BJ (cell line): ENCODE data around the gene LEMD2. TPM values are rescaled to one million over a fixed set of nuclear protein-coding genes. Genes with fewer than 3 reads are reported as not detected.

ENCODE experiments used
- CTCF ChIA-PET: fragments of 350-600 bp; formaldehyde crosslinking; extraction: SDS; loops from one replicate; lab custom pipeline; 2021; ENCODE audit warnings: antibody characterized with exemption, inconsistent platforms; lab: Yijun Ruan, JAX
- POLR2A ChIA-PET: fragments of 300-600 bp; sonication (Branson Sonifier 250); formaldehyde crosslinking; extraction: SDS; loops from one replicate; lab custom pipeline; 2021; ENCODE audit warnings: antibody characterized with exemption; lab: Charles Lee
- DNase-seq: peaks from one replicate; pipeline ENCODE4 v3.0.0-alpha.2; 2011; ENCODE audit warnings: low read depth
- H3K27me3 ChIP-seq: 2 replicates; pipeline ENCODE4 v1.6.0; 2011; ENCODE audit warnings: low read length; ENCODE audit not compliant: control insufficient read depth, insufficient read depth
- H3K36me3 ChIP-seq: 2 replicates; pipeline ENCODE4 v1.5.1; 2011; ENCODE audit warnings: low read length; ENCODE audit not compliant: control insufficient read depth, insufficient read depth
- H3K4me3 ChIP-seq: 2 replicates; pipeline ENCODE4 v1.5.1; 2011; ENCODE audit warnings: low read depth, mild to moderate bottlenecking, control low read depth, low read length
- polyA plus RNA-seq: library from polyadenylated mRNA; depleted of rRNA; stranded (reverse); fragments of >200 nt; gene quantifications from 2 replicates; pipeline ENCODE4 v1.2.3, GENCODE V29; 2011
- TF ChIP-seq, protein P1 (sequence below): IDR thresholded peaks from 2 replicates; pipeline ENCODE4 v1.5.1; 2011; ENCODE audit warnings: low read depth, mild to moderate bottlenecking, control low read depth, inconsistent platforms, low read length, moderate library complexity; ENCODE audit not compliant: insufficient read depth

LEMD2 gene
- polyA plus RNA-seq, 1 experiment: 59.8 TPM

DNA sequence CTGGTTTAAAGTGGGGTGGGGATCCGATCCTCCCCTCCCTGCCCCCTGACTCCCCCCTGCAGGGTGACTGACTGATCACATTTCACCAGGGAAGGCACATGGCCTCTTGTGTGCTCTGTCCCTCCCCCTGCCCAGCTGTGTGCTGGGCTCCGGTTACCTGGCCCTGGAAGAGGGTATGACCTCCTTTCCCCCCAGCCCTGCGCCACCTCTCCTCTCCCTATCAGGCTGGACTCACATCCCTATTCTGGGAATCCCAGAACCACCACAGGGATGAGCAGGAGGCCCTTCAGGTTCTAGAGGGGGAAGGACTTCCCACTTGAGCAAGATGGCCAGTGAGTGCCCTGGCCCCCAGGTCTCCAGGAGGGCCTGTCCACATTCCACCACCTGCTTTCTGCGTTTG is 40.1 kb downstream of the LEMD2 start:
- Histone ChIP-seq H3K4me3 (no peak overlapping the region), H3K27me3 (no peaks in the 10 kb centered on the region), H3K36me3 (no peaks in the 10 kb centered on the region)
- CTCF ChIA-PET: interaction anchor here (0.6 to 24.3 kb wide), 4 partner anchors 16 to 279 kb away, joined by 4 to 567 read pairs (median 6); partner anchors contain the start of gene UQCC2
- TF ChIP-seq, protein P1, sequence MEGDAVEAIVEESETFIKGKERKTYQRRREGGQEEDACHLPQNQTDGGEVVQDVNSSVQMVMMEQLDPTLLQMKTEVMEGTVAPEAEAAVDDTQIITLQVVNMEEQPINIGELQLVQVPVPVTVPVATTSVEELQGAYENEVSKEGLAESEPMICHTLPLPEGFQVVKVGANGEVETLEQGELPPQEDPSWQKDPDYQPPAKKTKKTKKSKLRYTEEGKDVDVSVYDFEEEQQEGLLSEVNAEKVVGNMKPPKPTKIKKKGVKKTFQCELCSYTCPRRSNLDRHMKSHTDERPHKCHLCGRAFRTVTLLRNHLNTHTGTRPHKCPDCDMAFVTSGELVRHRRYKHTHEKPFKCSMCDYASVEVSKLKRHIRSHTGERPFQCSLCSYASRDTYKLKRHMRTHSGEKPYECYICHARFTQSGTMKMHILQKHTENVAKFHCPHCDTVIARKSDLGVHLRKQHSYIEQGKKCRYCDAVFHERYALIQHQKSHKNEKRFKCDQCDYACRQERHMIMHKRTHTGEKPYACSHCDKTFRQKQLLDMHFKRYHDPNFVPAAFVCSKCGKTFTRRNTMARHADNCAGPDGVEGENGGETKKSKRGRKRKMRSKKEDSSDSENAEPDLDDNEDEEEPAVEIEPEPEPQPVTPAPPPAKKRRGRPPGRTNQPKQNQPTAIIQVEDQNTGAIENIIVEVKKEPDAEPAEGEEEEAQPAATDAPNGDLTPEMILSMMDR: no peak
- no peak for DNase-seq
- POLR2A ChIA-PET: no interaction called here

DNA sequence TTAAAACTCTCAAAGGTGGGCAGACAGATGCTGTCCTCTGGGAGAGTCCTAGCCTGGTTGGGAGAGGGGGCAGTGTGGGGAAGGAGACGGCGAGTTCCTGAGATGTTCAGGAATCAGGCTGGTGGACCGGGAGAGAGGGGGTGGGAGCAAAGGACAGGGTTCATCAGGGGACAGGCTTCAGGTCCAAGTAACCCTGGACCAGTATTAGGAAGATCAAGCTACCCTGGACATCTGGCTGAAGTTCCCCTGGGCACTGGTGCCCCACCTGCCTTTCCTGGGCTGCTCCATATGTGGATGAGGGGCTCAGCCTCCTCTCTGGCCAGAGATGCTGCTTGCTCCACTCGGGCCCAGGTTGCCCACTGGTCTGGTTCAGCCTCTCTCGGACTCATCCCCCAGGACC is 41.1 kb downstream of the LEMD2 start:
- no peaks in the 10 kb centered on the region for H3K36me3 ChIP-seq
- POLR2A ChIA-PET: no interaction called here
- H3K4me3 ChIP-seq: no peak overlapping the region
- CTCF ChIA-PET: interaction anchor here (5.0 to 24.3 kb wide), 3 partner anchors 17 to 280 kb away, joined by 29 to 567 read pairs (median 78); partner anchors contain the start of gene UQCC2
- no peak for DNase-seq
- no peaks in the 10 kb centered on the region for H3K27me3 ChIP-seq
- TF ChIP-seq, protein P1: no peak

DNA sequence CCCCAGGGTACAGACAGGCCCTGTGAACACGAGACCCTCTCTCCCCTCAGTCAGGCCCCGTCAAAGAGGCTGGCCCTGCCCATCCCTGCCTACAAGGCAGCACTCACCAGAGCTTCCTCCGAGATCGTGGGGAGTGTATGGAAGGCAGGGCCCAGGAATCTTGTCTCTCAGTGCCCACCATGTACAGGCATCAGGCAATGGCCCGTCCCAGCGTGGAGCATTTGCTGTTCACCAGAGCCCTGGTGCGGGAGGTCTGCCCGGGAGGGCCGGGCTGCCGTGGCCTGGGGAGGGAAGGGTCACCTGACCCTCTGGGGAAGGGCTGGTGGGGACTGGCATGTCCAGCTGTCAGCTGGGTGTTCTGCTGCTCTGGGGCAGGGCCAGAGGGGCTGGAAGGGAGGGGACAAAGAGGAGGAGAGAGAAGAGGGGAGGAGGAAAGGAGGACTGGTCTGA is 42.3 kb downstream of the LEMD2 start, which contains the start of gene IP6K3:
IP6K3 (minus strand) TSS at position 255 of the 450 bp plus-strand sequence. CDS start 11,429 bp downstream, outside the sequence.
- Histone ChIP-seq H3K36me3 (no peaks in the 10 kb centered on the region), H3K27me3 (no peaks in the 10 kb centered on the region), H3K4me3 (no peak within 1 kb of the TSS)
- TF ChIP-seq, protein P1: no peak
- ChIA-PET CTCF (interaction anchor here (0.6 to 24.3 kb wide), 10 partner anchors 18 to 398 kb away, joined by 3 to 567 read pairs (median 6); partner anchors contain the start of gene UQCC2), POLR2A (no interaction called here)
- no peak for DNase-seq

DNA sequence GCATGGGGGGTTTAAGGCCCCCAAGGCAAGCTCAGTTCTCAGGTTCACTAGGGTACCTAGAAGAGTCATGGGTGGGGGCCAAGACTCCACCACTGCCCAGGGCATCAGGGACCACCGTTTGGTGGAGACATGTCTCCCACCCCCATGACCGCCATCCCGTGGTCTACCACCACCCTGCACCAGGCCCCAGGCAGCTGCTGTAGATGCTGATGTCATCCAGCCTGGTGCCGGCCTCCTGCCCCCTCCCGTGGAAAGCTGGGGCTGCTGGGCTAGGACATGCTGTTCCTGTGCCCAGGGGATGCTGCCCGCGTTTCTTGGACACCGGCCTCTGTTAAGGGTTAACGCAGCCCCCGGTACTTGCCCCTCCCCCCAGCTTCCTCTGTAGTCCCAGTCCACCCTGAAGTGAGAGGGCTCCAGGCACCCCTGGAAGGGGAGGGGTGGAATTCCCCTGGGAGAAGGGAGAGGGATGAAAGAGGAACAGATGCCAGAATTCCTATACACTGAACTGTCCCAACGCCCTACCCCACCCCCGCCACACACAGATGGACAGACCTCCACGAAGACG is 42.8 kb downstream of the LEMD2 start:
- DNase-seq: no peak
- no peaks in the 10 kb centered on the region for H3K36me3 ChIP-seq
- H3K27me3 ChIP-seq: no peaks in the 10 kb centered on the region
- POLR2A ChIA-PET: no interaction called here
- no peak overlapping the region for H3K4me3 ChIP-seq
- TF ChIP-seq, protein P1: peak; percentile 37; the same call in 1 of the 2 replicates
- CTCF ChIA-PET: interaction anchor here (0.6 to 24.3 kb wide), 12 partner anchors 18 to 409 kb away, joined by 3 to 567 read pairs (median 6); partner anchors contain the start of gene UQCC2

DNA sequence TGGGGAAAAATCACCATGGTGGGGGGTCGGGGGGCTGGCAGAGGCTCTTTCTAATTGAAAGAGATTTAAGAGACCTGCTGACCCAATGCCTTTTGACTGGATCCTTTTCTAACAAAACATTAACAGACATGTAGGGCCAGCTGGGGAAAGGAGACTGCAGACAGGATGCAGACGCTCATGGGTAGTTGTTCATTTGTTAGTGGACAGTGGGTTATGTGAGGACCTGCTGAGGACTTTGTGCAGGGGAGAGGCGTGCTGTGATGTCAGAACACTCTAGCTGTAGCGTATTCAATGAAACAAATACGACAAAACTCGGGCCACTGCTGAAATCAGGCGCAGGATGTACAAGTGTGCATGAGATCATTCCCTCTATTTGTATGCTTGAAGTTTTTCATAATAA is 43.4 kb downstream of the LEMD2 start:
- Histone ChIP-seq H3K27me3 (no peaks in the 10 kb centered on the region), H3K4me3 (no peak overlapping the region), H3K36me3 (no peaks in the 10 kb centered on the region)
- ChIA-PET CTCF (interaction anchor here (1.0 to 24.3 kb wide), 16 partner anchors 8 to 410 kb away, joined by 3 to 567 read pairs (median 6); partner anchors contain the start of gene UQCC2), POLR2A (no interaction called here)
- TF ChIP-seq, protein P1: no peak
- no peak for DNase-seq
